GM12873 (cell line): ENCODE results near the gene CTNNA2.

Experiments
- CTCF ChIP-seq: IDR thresholded peaks from 2 replicates; pipeline ENCODE4 v1.5.1; 2012; ENCODE audit warnings: low read depth, mild to moderate bottlenecking, moderate library complexity, low read length, control low read depth; ENCODE audit not compliant: insufficient read depth; ENCODE audit errors: missing control alignments

The CTNNA2 gene

GRCh38 chr2:80257450-80257849 is 744.6 kb downstream of the CTNNA2 start:
- no peak for TF ChIP-seq CTCF

GRCh38 chr2:80258341-80258740 is 745.5 kb downstream of the CTNNA2 start:
- TF ChIP-seq CTCF = no peak

DNA sequence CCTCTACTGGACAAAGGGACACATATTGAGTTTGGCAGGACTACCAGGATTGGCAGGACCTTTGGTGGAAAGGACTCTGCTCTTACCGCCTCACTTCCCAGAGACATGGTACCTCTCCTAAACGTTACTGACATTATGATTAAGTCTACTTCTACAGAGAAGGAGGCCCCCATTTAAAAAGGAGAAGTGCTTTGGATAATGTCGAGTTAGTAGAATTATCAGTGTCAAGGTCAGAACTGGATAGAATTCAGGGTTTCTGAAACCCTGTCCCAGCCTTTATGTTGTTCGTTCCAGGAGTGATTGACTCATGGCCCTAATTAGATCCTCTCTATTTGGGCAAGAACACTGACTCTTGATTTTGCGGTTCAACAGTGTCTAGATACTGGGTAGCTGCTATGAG is 745.9 kb downstream of the CTNNA2 start:
- no peak for TF ChIP-seq CTCF

DNA sequence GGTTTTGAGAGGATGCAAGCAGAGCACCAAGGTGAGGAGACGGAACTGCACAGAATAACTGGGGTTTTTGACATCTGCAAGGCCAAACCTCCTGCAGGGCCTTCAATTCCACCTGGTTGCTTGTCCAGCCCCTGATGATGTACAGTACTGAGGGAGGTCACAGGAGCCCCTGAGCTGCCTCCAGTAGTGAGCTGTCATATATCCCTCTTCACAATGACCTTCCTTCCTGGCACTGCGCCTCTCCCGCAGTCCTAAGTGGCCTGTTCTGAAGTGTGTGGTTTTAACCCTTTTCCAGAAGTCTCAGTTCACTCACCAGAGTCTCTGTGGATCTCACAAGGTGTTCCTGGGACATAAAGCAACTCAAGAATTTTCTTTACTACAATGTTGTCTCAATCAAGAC is 746.4 kb downstream of the CTNNA2 start:
- no peak for TF ChIP-seq CTCF

DNA sequence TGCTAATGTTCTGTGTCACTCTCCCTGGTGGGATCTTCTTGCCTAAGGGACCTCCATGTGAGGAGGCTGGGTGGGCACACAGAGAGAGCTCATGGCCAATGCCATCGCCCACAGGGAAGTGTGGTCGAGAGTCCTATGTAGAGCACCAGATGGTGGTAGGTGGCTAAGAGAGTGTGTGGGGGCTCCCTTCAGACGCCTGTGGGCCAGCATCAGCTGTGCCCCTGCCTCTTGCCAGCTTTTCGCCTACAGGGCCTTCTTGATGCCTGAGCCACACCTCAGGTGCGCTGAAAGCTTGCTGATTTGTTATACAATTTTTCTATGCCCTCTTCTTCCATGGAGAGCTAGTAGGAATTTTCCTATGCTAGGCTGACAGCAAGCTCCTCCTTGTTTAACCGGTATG is 753.4 kb downstream of the CTNNA2 start:
- TF ChIP-seq CTCF = no peak

GRCh38 chr2:80269806-80270205 is 757.0 kb downstream of the CTNNA2 start:
- no peak for TF ChIP-seq CTCF

- no peak for TF ChIP-seq CTCF
These were observed 767.7 kb downstream of the CTNNA2 start for GRCh38 chr2:80280598-80280997.
